Thyroid gland (tissue), 4 donors: ENCODE results near the gene CIRBP. TPM values are rescaled to one million over a fixed set of nuclear protein-coding genes. Genes with fewer than 3 reads are reported as not detected.
A peak's percentile ranks its signal among the peaks of the same experiment; 100 is the strongest.

Source experiments
- DNase-seq, 2 donors: peaks; one replicate each; pipeline ENCODE4 v3.0.0-alpha.2; 2019
- H3K27ac ChIP-seq, 3 donors: fragments of 200-600 bp; sonication (generic); 1 replicate in 2 of 3; 2 replicates in 1 of 3; pipeline ENCODE4 v1.5.1; 2016 to 2019; ENCODE audit warnings: mild to moderate bottlenecking in 1 of 3, moderate library complexity in 1 of 3
- H3K27me3 ChIP-seq: fragments of 200-600 bp; sonication (generic); one replicate; pipeline ENCODE4 v1.5.1; 2019
- H3K36me3 ChIP-seq, 2 donors: fragments of 200-600 bp; sonication (generic); one replicate each; pipeline ENCODE4 v1.5.1; 2016 to 2019
- H3K4me1 ChIP-seq, 2 donors: fragments of 200-600 bp; sonication (generic); one replicate each; pipeline ENCODE4 v1.5.1; 2017 to 2019
- H3K4me3 ChIP-seq, 3 donors: fragments of 200-600 bp; sonication (generic); replicated peaks in 1 of 3; 1 replicate in 2 of 3; 2 replicates in 1 of 3; pipeline ENCODE4 v1.5.1; 2016; ENCODE audit warnings: mild to moderate bottlenecking in 1 of 3
- H3K9me3 ChIP-seq: fragments of 200-600 bp; sonication (generic); one replicate; pipeline ENCODE4 v1.5.1; 2017
- POLR2A ChIP-seq, 2 donors: fragments of 450-650 bp; IDR thresholded peaks; one replicate each; pipeline ENCODE4 v1.6.1; 2017; ENCODE audit warnings: antibody characterized with exemption in 2 of 2, mild to moderate bottlenecking in 2 of 2, moderate library complexity in 1 of 2
- WGBS, 2 donors: methylation state at CpG; one replicate each; pipeline ENCODE4 v1.1.5; 2017; 5-methylcytosine and 5-hydroxymethylcytosine counted together
- intact Hi-C: fragments of 100-400 bp; cut with DNase I; formaldehyde crosslinking; loops from one replicate; pipeline ENCODE4 v1.15.1; 2023
- total RNA-seq, 4 donors: library from RNA; depleted of rRNA; stranded (reverse); fragments of >200 nt; gene quantifications; one replicate each; pipeline ENCODE4 v1.2.3, GENCODE V29; 2016
- TF ChIP-seq, protein P1 (sequence below), 6 experiments: fragments of 200-600 bp in 3 of 6; fragments of 450-650 bp in 3 of 6; sonication (generic) in 3 of 6; IDR thresholded peaks; one replicate each; pipeline ENCODE4 v1.5.1; 2016 to 2019; ENCODE audit warnings: antibody characterized with exemption in 6 of 6, mild to moderate bottlenecking in 2 of 6, inconsistent platforms in 1 of 6, moderate library complexity in 1 of 6

The CIRBP gene
- total RNA-seq, 4 donors from 2014 or later = 679 to 1,194 (median 893) TPM

DNA sequence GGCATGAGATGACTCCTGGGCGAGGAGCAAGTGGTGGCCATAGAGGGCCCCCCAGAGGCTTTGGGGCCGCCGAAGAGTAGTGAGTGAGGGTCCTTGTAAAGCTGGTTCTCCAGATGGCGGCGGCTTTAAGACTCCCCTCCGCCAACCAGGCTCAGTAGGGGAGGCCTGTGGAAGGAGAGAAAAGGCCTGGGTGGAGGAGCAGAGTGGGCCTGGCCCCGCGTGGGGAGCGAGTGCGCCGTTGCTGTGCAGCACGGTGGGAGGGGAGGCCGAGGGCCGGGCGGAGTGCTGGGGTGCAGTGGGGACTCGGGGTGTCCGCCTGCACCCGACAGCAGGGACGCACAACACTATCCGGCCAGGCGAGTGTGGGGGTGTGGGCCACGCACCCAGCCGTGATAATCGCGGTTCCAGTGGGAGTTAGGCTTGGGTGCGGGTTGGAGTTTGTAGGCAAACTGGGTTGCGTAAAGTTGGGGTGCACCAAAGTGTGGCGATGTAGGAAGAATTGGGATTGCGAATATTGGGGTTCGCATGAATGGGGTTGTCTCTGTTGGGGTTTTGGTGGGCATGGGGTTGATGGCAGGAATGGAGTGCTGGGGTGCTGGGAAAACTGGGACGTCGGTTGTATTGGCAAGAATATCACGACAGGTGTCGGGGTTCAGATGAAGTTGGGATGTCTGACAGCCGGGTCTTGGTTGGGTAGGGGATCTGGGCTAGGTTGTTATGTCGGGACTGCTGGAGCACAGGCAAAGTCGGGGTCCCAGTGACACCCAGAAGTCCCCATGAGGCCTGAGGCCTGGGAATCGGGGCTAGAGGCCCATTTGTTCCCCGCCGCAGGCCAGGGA lies 687 bp upstream of the CIRBP start:
- TF ChIP-seq, protein P1, sequence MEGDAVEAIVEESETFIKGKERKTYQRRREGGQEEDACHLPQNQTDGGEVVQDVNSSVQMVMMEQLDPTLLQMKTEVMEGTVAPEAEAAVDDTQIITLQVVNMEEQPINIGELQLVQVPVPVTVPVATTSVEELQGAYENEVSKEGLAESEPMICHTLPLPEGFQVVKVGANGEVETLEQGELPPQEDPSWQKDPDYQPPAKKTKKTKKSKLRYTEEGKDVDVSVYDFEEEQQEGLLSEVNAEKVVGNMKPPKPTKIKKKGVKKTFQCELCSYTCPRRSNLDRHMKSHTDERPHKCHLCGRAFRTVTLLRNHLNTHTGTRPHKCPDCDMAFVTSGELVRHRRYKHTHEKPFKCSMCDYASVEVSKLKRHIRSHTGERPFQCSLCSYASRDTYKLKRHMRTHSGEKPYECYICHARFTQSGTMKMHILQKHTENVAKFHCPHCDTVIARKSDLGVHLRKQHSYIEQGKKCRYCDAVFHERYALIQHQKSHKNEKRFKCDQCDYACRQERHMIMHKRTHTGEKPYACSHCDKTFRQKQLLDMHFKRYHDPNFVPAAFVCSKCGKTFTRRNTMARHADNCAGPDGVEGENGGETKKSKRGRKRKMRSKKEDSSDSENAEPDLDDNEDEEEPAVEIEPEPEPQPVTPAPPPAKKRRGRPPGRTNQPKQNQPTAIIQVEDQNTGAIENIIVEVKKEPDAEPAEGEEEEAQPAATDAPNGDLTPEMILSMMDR (IDR thresholded peaks at IDR 0.05) = no peak
- no peak for TF ChIP-seq POLR2A (IDR thresholded peaks at IDR 0.05)
- no peaks in the 10 kb centered on the region for H3K27me3 ChIP-seq
- peaks cover 58 to 81% of the 10 kb centered on the region in 2 donors for H3K4me1 ChIP-seq
- no peaks in the 10 kb centered on the region for H3K9me3 ChIP-seq
- no peak for DNase-seq
- no peak overlapping the region for H3K4me3 ChIP-seq
- intact Hi-C loops = no loop called here
- WGBS, 2 donors = 48 to 59% methylated on average over 33 to 40 of the region's 40 CpGs
- peak overlapping the region; percentile 44 to 95 (median 46) for H3K27ac ChIP-seq
- H3K36me3 ChIP-seq = peaks cover 26 to 35% of the 10 kb centered on the region in 2 donors

DNA sequence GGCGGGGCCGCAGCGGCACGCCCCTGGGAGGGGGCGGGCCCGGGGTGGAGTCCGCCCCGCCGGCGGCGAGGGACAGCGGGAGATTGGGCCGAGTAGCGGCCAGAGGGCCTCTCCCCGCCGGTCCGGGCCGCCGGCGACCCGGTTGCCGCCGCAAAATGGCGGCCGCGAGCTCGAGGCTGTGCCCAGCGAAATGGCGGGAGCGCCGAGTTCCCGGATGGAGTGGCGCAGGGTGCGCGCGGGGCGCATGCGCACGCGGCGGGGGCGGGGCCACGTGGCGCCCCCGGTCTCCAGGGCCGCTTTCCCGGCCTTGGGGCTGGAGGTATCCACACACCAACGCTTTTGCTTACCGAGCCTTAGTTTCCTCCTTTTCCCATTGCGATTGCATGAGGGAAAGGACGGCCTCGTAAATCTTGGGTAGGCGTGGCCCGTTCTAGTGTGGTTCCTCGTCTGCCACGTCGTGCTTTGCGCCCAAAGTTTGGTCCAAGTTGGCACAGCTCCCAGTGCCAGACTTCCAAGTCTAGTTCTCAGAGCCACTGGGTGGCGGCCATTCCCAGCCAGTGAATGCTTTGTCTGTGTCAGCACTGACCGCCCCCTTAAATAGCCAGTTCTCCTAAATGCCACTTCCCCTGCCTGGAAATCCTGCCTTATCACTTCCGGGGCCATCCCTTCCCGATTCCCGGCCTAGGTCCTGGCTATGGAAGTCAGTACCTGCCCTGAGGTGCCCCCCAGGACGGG lies 513 bp downstream of the CIRBP start:
- Histone ChIP-seq H3K27ac (peak overlapping the region; percentile 84 to 95 (median 93)), H3K27me3 (no peaks in the 10 kb centered on the region), H3K4me1 (peaks cover 58 to 87% of the 10 kb centered on the region in 2 donors), H3K9me3 (no peaks in the 10 kb centered on the region), H3K36me3 (peaks cover 38 to 47% of the 10 kb centered on the region in 2 donors), H3K4me3 (peak overlapping the region; percentile 21 to 82 (median 48))
- peak; percentile 88 to 89 for DNase-seq
- WGBS, 2 donors = 0 to 1% methylated on average over 23 to 35 of the region's 64 CpGs
- intact Hi-C loops = no loop called here
- TF ChIP-seq, protein P1 (IDR thresholded peaks at IDR 0.05) = peak in 1 of 6 experiments; percentile 18
- TF ChIP-seq POLR2A (IDR thresholded peaks at IDR 0.05) = peak in 1 of 2 donors; percentile 65

DNA sequence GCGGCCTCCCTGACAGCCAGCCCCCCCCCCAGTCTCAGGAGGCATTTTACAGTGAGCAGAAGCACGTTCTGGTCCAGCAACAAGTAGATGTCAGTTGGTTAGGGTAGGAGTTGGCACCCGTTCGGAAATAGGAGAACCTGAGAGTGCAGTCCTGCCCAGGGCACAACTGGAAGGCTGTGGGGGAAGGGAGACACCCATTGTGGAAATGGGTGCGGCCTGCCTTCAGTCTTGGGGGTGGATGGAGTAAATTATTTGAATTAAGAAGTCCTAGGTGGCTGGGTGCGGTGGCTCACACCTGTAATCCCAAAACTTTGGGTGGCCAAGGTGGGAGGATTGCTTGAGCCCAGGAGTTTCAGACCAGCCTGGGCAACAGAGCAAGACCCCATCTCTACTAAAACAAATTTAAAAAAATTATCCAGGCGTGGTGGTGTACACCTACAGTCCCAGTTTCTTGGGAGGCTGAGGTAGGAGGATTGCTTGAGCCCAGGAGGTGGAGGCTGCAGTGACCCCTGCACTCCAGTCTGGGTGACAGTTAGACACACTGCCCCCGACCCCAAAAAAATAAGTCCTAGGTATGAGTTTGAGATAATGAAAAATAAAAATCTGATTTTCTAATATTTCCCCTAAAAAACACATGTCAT lies 1.2 kb downstream of the CIRBP start:
- 22 to 26% methylated on average over 6 to 8 of the region's 8 CpGs for WGBS, 2 donors
- DNase-seq = peak; percentile 72 to 73
- intact Hi-C loops = no loop called here
- TF ChIP-seq POLR2A (IDR thresholded peaks at IDR 0.05) = no peak
- TF ChIP-seq, protein P1 (IDR thresholded peaks at IDR 0.05) = no peak
- H3K4me3 ChIP-seq = peak overlapping the region; percentile 5 to 82 (median 48)
- H3K27ac ChIP-seq = peak overlapping the region; percentile 84 to 95 (median 93)
- peaks cover 61 to 86% of the 10 kb centered on the region in 2 donors for H3K4me1 ChIP-seq
- peaks cover 42 to 52% of the 10 kb centered on the region in 2 donors for H3K36me3 ChIP-seq
- no peaks in the 10 kb centered on the region for H3K9me3 ChIP-seq
- no peaks in the 10 kb centered on the region for H3K27me3 ChIP-seq

DNA sequence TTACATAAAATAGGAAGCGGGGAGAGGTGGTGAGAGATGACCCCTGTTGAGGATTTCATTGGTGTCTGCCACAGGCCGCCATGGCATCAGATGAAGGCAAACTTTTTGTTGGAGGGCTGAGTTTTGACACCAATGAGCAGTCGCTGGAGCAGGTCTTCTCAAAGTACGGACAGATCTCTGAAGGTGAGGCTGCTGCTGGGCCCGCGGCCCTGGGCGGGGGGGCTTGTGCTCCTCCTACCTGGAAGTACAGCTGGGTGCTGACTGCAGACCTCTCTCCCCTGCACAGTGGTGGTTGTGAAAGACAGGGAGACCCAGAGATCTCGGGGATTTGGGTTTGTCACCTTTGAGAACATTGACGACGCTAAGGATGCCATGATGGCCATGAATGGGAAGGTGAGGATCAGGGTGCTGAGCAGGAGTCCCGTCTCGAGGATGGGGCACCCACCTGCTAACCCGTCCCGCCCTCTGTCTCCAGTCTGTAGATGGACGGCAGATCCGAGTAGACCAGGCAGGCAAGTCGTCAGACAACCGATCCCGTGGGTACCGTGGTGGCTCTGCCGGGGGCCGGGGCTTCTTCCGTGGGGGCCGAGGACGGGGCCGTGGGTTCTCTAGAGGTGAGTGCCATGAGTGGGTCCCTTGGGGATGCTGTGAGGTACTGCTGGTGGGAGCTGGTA lies 1.9 kb downstream of the CIRBP start:
- DNase-seq = peak in 1 of 2 donors; percentile 40
- Histone ChIP-seq H3K9me3 (no peaks in the 10 kb centered on the region), H3K27ac (peak overlapping the region; percentile 84 to 95 (median 93)), H3K36me3 (peaks cover 42 to 52% of the 10 kb centered on the region in 2 donors), H3K4me1 (peaks cover 55 to 80% of the 10 kb centered on the region in 2 donors), H3K27me3 (no peaks in the 10 kb centered on the region), H3K4me3 (peak overlapping the region in 1 of 3 donors; percentile 48)
- 56 to 61% methylated on average over 15 to 19 of the region's 26 CpGs for WGBS, 2 donors
- TF ChIP-seq, protein P1 (IDR thresholded peaks at IDR 0.05) = no peak
- TF ChIP-seq POLR2A (IDR thresholded peaks at IDR 0.05) = no peak
- intact Hi-C loops = no loop called here
